ENCODE results near the gene CATSPERZ. TPM values are rescaled to one million over a fixed set of nuclear protein-coding genes. Genes with fewer than 3 reads are reported as not detected.

Gene CATSPERZ
- total RNA-seq, 2 donors from 2014 or later: not detected

DNA sequence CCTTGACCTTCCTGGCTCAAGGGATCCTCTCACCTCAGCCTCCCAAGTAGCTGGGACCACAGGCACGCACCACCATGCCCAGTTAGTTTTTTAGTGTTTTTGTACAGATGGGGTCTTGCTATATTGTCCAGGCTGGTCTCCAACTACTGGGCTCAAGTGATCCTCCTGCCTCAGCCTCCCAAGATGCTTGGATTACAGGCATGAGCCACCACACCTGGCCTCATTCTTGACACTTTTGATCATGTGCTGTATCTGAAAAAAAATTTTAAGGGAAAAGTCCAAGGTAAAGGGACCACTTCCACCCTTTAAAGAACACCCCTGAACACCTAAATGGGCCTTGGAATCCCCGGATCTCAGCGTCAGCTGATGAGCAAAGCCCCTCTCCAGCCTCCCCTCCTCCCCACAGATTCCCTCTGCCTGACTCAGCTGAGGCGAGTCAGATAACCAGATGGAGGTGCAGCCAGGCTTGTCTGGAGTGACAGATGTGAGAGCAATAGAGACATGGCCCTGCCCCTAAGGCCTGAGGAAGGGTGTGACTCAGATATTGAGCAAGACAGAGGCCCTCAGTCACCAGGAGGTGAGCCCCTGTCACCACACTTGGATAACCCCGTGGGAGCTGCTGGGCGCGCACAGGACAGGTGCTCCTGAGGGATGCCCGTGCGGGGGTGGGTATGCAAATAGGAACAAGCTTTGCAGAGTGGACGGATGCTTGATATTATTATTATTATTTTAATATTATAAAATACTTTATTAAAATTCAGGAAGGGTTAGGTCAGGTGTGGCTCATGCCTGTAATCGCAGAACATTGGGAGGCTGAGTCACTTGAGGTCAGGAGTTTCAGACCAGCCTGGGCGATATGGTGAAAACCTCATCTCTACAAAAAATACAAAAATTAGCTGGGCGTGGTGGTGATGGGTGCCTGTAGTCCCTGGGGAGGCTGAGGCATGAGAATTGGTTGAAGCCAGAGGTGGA is 34.9 kb downstream of the CATSPERZ start:
- H3K36me3 Mint-ChIP-seq (ENCODE audit: low read depth): no peaks in the 10 kb centered on the region
- H3K27ac Mint-ChIP-seq: no peak overlapping the region
- H3K27me3 Mint-ChIP-seq: no peaks in the 10 kb centered on the region
- H3K4me1 Mint-ChIP-seq: peaks cover 24% of the 10 kb centered on the region
- no peak for DNase-seq
- no peaks in the 10 kb centered on the region for H3K9me3 ChIP-seq (ENCODE audit: control insufficient read depth, low read length, poor library complexity, severe bottlenecking)
- ATAC-seq: no peak
- H3K4me3 Mint-ChIP-seq: no peak overlapping the region

- H3K9me3 ChIP-seq (ENCODE audit: control insufficient read depth, low read length, poor library complexity, severe bottlenecking): no peaks in the 10 kb centered on the region
- H3K27ac Mint-ChIP-seq: no peak overlapping the region
- peak overlapping the region; percentile 33 for H3K4me3 Mint-ChIP-seq
- no peaks in the 10 kb centered on the region for H3K27me3 Mint-ChIP-seq
- DNase-seq: no peak
- ATAC-seq: no peak
- H3K36me3 Mint-ChIP-seq (ENCODE audit: low read depth): no peaks in the 10 kb centered on the region
- peaks cover 25% of the 10 kb centered on the region for H3K4me1 Mint-ChIP-seq
These were observed 37.5 kb downstream of the CATSPERZ start for GRCh38 chr11:64337538-64338249.

GRCh38 chr11:64338716-64339115 is 38.6 kb downstream of the CATSPERZ start:
- no peak overlapping the region for H3K4me3 Mint-ChIP-seq
- H3K9me3 ChIP-seq (ENCODE audit: control insufficient read depth, low read length, poor library complexity, severe bottlenecking): no peaks in the 10 kb centered on the region
- no peak for DNase-seq
- H3K27me3 Mint-ChIP-seq: no peaks in the 10 kb centered on the region
- H3K36me3 Mint-ChIP-seq (ENCODE audit: low read depth): no peaks in the 10 kb centered on the region
- peak overlapping the region; percentile 98 for H3K27ac Mint-ChIP-seq
- peaks cover 27% of the 10 kb centered on the region for H3K4me1 Mint-ChIP-seq
- ATAC-seq: no peak

- H3K9me3 ChIP-seq (ENCODE audit: control insufficient read depth, low read length, poor library complexity, severe bottlenecking): no peaks in the 10 kb centered on the region
- Mint-ChIP-seq H3K27ac (peak overlapping the region; percentile 98), H3K4me1 (peaks cover 27% of the 10 kb centered on the region), H3K36me3 (ENCODE audit: low read depth) (no peaks in the 10 kb centered on the region), H3K27me3 (no peaks in the 10 kb centered on the region), H3K4me3 (peak overlapping the region; percentile 95)
- ATAC-seq (no peak), DNase-seq (no peak)
These were observed 39.1 kb downstream of the CATSPERZ start for GRCh38 chr11:64339286-64339685.

- no peaks in the 10 kb centered on the region for H3K36me3 Mint-ChIP-seq (ENCODE audit: low read depth)
- ATAC-seq: peak; percentile 93
- peak within 1 kb of the TSS; percentile 98 for H3K27ac Mint-ChIP-seq
These were observed 39.7 kb downstream of the CATSPERZ start, which contains the start of gene CCDC88B for GRCh38 chr11:64339754-64340408. Gene CCDC88B, plus strand, starts transcription at chr11:64340204. Its CDS starts 63 bp downstream, at chr11:64340267.

GRCh38 chr11:64340671-64341335 is 40.6 kb downstream of the CATSPERZ start:
- Mint-ChIP-seq H3K27ac (peak overlapping the region; percentile 98), H3K36me3 (ENCODE audit: low read depth) (peaks cover 3% of the 10 kb centered on the region), H3K4me3 (peak overlapping the region; percentile 95), H3K27me3 (no peaks in the 10 kb centered on the region), H3K4me1 (peaks cover 29% of the 10 kb centered on the region)
- no peaks in the 10 kb centered on the region for H3K9me3 ChIP-seq (ENCODE audit: control insufficient read depth, low read length, poor library complexity, severe bottlenecking)
- DNase-seq (peak; percentile 67 to 69 (median 68)), ATAC-seq (peak; percentile 47)

More at GRCh38 chr11:64339754-64340408, 39.7 kb downstream of the CATSPERZ start, which contains the start of gene CCDC88B:
- H3K9me3 ChIP-seq (ENCODE audit: control insufficient read depth, low read length, poor library complexity, severe bottlenecking): no peaks in the 10 kb centered on the region
- Mint-ChIP-seq H3K4me3 (peak within 1 kb of the TSS; percentile 95), H3K27me3 (no peaks in the 10 kb centered on the region), H3K4me1 (peaks cover 27% of the 10 kb centered on the region)
- DNase-seq: peak; percentile 81 to 85 (median 83)

GRCh38 chr11:64341429-64341828 is 41.3 kb downstream of the CATSPERZ start:
- Mint-ChIP-seq H3K27me3 (no peaks in the 10 kb centered on the region), H3K36me3 (ENCODE audit: low read depth) (peaks cover 3% of the 10 kb centered on the region), H3K4me3 (peak overlapping the region; percentile 95), H3K27ac (peak overlapping the region; percentile 98), H3K4me1 (peaks cover 29% of the 10 kb centered on the region)
- ATAC-seq (no peak), DNase-seq (no peak)
- H3K9me3 ChIP-seq (ENCODE audit: control insufficient read depth, low read length, poor library complexity, severe bottlenecking): no peaks in the 10 kb centered on the region

DNA sequence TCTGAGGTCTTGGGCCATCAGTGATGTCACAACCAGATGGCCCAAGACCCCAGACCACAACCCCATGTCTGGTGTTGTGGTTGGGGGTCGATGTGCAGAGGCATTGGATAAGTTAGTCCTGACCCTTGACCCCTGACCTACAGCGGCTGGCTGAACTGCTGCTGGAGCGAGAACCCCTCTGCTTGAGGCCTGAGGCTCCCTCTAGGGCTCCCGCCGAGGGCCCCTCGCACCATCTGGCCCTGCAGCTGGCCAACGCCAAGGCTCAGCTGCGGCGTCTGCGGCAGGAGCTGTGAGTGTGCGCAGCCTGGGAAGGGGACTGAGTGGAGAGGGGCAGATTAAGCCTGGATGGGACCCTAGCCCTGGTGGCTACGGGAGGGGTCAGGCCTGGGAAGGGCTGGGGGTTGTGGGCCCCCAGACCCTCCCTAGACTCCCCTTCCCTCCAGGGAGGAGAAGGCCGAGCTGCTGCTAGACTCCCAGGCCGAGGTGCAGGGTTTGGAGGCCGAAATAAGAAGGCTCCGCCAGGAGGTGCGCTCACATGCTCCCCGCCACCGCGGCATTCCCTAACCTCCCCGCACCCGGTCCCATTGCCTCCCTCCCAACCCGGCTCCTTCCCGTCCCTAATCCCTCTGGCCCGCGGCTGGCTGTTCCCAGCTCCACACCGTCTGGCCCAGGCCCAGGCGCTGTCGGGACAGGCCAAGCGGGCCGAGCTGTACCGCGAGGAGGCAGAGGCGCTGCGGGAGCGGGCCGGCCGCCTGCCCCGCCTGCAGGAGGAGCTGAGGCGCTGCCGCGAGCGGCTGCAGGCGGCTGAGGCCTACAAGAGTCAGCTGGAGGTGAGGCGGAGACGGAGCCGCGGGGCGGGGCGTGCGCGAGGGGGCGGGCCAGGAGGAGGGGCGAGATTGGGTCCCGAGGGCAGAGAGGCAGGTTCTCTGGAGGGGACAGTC is 42.0 kb downstream of the CATSPERZ start:
- Mint-ChIP-seq H3K36me3 (ENCODE audit: low read depth) (peaks cover 3% of the 10 kb centered on the region), H3K27ac (peak overlapping the region; percentile 98)

DNA sequence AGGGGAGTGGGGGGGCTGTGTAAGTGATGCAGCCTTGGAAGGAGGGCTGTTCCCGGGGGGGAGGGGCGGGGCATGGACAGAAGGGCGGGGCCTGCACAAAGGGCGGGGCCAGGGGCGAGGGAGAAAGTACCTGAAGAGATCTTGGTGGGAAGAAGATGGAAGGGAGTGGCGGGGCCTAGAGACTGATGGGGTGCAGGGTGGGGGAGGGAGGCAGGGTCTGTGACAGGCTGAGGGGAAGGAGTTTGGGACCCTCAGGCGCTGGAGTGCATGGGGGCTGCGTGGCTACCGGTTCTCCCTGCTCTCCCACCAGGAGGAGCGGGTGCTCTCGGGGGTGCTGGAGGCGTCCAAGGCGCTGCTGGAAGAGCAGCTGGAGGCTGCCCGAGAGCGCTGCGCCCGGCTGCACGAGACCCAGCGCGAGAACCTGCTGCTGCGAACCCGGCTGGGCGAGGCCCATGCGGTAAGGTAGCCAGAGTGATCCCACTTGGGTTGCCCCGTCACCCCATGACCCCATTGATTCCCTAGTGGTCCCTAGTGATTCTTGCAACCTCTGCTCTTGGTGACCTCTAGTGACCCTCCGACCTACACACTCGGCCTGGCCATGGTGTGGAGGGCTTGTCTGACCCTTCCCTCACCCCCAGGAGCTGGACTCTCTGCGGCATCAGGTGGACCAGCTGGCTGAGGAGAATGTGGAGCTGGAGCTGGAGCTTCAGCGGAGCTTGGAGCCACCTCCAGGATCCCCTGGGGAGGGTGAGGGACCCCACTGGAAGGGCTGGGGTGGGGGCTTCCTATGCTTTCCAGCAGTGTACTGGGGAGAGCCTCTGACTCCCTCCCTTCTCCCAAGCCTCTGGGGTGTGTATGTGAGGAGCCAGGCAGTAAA is 42.9 kb downstream of the CATSPERZ start:
- no peak overlapping the region for H3K27ac Mint-ChIP-seq
- ATAC-seq: no peak
- peaks cover 29% of the 10 kb centered on the region for H3K4me1 Mint-ChIP-seq
- peak overlapping the region; percentile 68 for H3K4me3 Mint-ChIP-seq
- no peaks in the 10 kb centered on the region for H3K9me3 ChIP-seq (ENCODE audit: control insufficient read depth, low read length, poor library complexity, severe bottlenecking)
- DNase-seq: no peak
- H3K36me3 Mint-ChIP-seq (ENCODE audit: low read depth): peaks cover 3% of the 10 kb centered on the region
- no peaks in the 10 kb centered on the region for H3K27me3 Mint-ChIP-seq

More for the DNA sequence above, 42.0 kb downstream of the CATSPERZ start:
- peak overlapping the region; percentile 95 for H3K4me3 Mint-ChIP-seq
- peaks cover 27% of the 10 kb centered on the region for H3K4me1 Mint-ChIP-seq
- no peaks in the 10 kb centered on the region for H3K9me3 ChIP-seq (ENCODE audit: control insufficient read depth, low read length, poor library complexity, severe bottlenecking)
- H3K27me3 Mint-ChIP-seq: no peaks in the 10 kb centered on the region
- DNase-seq (peak; percentile 83 to 89 (median 88)), ATAC-seq (peak; percentile 69)

DNA sequence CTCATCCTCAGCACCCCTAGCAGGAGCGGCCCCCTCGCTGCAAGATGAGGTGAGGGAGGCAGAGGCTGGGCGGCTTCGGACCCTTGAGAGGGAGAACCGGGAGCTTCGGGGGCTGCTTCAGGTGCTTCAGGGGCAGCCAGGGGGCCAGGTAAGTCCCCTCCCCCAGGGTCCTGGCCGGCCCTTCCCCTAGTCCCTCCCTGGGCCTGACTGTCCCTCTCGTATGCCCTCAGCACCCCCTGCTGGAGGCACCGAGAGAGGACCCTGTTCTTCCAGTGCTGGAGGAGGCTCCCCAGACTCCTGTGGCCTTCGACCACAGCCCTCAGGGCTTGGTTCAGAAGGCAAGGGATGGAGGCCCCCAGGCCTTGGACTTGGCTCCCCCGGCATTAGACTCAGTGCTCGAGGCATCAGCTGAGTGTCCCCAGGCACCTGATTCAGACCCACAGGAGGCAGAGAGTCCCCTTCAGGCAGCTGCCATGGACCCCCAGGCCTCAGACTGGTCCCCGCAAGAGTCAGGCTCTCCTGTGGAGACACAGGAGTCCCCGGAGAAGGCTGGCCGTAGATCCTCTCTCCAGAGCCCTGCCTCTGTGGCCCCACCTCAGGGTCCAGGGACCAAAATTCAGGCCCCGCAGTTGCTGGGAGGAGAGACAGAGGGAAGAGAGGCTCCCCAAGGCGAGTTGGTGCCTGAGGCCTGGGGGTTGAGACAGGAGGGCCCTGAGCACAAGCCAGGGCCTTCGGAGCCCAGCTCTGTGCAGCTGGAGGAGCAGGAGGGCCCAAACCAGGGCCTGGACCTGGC is 43.8 kb downstream of the CATSPERZ start:
- Mint-ChIP-seq H3K27me3 (no peaks in the 10 kb centered on the region), H3K36me3 (ENCODE audit: low read depth) (peaks cover 3% of the 10 kb centered on the region), H3K4me3 (no peak overlapping the region), H3K4me1 (peaks cover 28% of the 10 kb centered on the region), H3K27ac (peak overlapping the region; percentile 43)
- H3K9me3 ChIP-seq (ENCODE audit: control insufficient read depth, low read length, poor library complexity, severe bottlenecking): no peaks in the 10 kb centered on the region
- DNase-seq (no peak), ATAC-seq (no peak)

Data from T-helper 17 cell (primary cell).